ENCODE measurements around the gene GAGE12F.
"Not testable (repeated sequence)": the region's sequence is repeated elsewhere in the genome, so short reads cannot be mapped to it uniquely, and the experiment has no call there.

- TF ChIP-seq MAX, CTCF (IDR thresholded peaks at IDR 0.05; ENCODE audit: low read depth, low read length): not testable (repeated sequence)
These were observed 19.0 kb downstream of the GAGE12F start, which contains the start of gene GAGE12H for GRCh38 chrX:49579649-49580048.

Measured in NB4 (cell line).